Stimulated activated CD8-positive, alpha-beta memory T cell treated with anti-CD3 and anti-CD28 coated beads, Interleukin-15, amount 100 ng/mL, for 4 hours (primary cell): Measurements from ENCODE around the gene LNPEP.

Experiments
- DNase-seq, 2 donors: peaks; one replicate each; pipeline ENCODE4 v3.0.0-alpha.2; 2020; ENCODE audit warnings: low read depth in 2 of 2

Gene LNPEP

DNA sequence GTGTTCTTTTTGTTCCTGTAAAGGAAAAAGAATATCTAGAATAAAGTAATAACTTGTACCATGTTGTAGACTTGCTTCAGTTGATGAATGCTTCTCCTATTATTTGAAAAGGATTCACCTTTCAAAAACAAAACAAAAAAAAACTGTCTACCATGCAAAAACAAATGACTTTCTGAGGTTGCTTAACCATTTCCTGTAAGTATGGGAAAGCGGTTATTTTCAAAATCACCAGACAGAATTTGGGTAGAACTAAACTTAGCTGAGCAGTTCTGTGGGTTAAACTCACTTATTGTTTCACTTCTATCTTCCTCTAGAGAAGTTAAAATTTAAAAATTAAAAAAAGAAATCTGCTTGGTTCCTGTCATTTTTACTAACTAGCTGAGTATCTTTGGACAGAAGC is 25.2 kb downstream of the LNPEP start:
- no peak for DNase-seq

DNA sequence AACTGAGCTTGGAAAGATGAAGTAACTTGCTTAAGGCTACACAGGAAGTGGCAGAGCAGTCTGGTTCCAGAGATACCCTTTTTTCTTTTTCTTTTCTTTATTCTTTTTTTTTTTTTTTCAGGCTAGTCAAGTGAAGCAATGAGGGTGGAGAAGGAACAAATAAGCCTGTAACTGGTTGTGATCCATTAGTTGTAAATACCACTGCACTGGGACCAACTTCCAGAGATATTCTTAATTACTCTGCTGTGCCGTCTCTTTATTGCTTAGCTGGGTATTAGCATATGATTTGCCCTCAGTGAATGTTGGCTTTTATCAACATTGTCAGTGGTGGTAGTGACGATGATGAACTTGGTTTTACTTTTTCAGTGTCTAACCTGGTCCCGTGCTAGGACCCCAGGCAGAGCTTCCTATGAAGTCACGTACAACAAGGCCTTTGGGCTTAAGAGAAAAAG is 26.7 kb downstream of the LNPEP start:
- DNase-seq, result no peak

DNA sequence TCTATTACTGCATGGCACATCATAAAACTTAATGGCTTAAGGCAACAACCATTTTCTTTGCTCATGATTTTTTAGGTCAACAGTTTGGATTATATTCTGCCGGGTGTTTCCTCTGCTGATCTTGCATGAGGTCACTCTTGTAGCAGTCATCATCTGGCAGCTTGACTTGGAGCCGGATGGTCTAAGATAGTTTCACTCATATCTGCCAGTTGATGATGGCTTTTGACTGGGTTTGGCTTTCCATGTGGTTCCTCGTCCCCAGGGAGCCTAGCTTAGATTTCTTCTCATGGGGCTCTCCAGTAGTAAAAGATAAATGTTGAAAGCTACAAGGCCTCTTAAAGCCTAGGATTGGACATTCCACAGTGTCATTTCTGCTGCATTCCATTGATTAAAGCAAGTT is 27.4 kb downstream of the LNPEP start:
- no peak for DNase-seq

DNA sequence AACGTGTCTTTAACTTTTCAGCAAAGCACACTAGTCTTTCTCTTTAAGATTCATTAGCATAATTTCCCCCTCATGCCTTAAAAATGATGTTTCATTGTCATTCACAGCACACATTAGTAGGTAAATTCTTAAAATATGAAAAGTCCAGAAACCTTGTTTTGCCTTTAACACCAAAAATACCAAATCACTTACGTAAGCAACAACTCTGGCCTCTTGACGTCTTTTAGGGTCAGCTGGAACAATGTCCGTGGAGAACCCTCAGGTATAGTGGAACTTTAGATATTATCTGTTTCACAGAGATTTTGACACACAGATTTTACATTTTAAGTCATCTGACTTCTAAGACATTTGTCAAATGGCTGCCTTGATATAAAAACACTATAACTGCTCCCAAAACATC is 30.9 kb downstream of the LNPEP start:
- no peak for DNase-seq

DNA sequence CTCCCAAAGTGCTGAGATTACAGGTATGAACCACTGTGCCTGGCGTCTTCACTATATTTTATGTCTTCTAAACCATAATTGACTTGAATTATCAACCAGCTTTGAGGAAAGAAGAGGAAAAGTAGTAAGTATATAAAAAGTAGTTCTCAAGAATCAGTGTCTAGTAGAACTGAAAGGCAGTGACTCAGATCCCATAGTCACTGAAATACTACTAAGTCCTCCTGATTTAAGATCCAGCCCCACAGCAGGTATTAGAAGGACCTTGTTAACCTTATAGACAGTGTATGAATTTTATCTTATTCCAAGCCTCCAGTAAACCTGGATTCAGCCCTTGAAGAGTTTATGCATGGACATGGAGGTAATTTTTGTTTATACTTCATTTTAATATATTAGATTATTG is 31.5 kb downstream of the LNPEP start:
- DNase-seq, result no peak

DNA sequence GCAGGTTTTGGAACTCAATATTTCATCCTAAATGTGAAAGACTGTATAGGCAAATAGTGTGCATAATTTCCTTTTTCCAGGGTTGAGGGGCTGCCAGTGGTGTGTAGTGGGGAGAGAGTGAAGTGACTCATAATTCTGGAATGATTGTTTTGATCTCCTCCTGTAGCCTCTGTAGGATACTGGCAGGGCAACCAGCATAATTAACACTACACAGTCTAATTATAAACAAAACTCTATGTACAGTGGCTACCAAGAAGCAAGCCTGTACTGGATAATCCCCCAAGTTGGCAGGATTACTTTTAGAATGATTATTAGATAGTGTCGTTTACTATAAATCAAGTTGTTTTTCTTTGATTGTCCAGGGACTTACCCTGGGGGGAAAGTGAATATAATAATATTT is 32.2 kb downstream of the LNPEP start:
- no peak for DNase-seq

DNA sequence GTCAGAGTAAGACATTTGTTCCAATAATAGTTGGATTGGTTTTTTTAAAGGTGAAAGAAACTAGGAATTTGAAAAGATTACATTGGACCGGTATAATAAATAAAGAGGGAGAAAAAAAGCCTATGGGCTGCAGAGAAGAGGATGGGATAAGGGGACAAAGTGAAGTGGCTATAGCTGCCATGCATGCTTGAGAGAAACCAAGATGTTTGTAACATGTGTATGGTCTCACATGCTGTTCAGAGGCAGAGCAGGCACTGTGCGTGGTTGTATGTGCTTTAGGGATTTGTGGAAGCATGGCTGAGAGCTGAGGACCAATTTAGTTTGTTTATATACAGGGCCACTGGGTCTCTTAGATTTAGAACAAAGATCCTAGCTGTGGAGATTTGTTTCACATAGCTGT is 32.7 kb downstream of the LNPEP start:
- no peak for DNase-seq

DNA sequence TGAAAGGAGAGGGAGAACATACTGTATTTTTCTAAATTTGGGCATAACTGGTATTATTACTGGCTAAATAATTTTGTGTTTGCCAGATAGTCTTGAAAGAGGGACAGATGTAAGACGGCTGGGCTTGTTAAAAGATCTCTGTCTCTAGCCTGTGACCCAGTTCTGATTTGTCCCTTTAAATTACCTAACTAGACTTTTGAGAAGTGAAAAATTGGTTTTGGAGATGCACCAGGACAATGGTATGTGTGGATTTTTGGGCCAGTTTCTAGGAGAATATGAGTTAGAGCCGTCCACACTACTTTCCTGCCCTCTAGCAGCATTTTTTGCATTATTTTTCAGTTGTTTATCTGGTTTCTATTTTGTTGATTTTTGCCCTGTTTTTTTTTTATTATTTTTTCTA is 33.5 kb downstream of the LNPEP start:
- no peak for DNase-seq

DNA sequence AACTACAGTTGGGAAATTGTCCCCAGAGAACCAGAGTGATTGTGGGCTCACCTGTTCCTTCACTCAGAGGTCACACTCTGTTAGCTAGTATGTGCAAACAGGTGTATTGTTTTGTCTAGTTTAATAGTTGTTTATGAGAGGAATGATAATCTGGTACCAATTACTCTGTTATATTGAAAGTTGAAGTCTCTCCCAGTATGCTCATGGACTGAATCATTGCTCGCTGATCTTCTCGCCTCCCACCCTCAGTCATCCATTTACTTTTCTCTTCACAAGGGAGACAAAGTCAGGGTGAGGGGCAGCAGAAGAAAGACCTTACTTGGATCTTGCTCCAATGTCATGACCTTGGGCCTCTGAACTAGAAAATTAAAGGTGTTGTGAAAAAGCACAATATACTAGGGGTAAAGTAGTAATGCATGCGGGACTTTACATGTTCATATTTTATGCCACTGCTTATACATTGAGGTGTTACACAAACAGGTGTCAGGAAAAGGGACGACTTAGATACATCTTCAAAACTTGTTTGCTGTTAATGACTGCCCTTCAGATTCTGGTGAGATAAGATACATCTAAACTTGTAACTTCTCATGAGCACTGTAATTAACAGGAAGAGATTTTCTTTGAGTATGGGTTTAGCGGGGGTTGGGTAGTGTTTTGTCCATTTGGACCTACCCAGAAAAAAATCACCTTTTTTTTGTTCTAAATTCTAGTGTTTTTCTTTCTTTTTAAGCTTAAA is 36.9 kb downstream of the LNPEP start:
- no peak for DNase-seq

DNA sequence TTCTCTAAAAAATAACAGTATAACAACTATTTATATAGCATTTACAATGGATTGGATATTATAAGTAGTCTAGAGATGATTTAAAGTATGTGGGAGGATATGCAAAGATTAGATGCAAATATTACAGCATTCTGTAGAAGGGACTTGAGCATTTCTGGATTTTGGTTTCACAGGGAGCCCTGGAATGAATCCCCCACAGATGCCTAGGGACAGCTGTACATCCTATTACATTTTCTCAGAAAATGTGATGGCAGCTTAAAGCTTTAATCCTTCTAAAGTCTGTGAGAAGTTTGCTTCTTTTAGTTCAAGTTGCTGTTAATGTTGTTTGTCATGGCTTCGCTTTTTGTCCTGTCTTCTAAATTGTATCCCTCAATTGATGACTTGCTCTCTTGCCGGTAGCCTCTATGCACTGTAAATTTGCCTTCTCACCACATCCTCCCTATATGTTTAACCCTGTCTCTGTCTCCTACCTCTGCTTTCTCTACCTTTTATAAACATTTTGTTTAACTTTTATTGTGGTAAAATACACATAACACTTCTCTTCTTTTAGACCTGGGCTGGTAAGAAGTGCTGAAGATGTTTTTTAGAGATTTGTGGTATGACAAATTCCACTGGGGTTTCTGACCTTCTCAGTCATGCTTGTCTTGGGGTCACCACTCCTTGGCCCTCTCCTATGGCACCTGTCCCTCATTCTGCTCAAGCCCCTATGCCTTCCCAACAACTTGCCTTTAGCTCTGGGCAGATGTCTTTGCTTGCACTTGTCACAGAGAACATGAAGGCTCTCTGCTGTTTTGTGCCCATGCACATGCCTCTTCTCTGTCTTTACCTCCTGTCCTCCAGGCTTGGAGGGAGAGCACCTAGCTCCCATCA is 37.9 kb downstream of the LNPEP start:
- DNase-seq, result no peak

DNA sequence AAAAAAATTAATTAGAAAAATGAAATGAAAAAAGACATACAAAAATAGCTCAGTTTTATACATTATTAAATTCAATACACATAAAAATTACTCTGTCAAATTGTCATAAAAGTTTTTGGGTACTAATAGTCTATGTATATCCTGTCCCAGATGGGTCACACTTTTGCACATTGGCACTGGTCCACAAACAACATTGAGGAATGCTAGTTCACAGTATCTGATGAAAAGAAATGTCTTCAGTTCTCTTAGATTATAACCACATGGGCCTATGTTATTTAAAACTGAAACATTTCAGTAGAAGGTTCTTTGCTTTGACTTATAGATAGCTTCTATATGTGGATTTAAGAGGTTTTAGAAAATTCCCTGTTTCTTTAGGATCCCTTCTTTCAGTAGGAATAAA is 39.8 kb downstream of the LNPEP start:
- DNase-seq, result no peak

DNA sequence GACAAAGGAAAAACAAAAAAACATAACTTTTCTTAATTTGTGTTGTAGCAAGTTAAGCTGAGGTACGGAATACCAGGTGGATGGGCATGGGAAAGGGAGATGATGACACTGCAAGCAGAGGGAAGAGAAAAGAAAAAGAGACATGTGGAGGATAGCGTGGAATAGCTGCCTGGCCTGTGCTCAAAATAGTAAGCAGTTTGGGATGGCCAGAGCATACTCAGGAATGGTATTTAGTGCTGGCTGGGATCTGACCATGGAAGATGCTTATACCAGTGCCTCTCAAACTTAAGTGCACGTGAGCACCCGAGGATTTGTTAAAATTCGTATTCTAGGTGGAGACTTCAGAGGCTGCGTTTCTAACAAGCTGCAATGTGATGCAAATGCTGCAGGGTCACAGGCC is 41.3 kb downstream of the LNPEP start:
- DNase-seq, result no peak

DNA sequence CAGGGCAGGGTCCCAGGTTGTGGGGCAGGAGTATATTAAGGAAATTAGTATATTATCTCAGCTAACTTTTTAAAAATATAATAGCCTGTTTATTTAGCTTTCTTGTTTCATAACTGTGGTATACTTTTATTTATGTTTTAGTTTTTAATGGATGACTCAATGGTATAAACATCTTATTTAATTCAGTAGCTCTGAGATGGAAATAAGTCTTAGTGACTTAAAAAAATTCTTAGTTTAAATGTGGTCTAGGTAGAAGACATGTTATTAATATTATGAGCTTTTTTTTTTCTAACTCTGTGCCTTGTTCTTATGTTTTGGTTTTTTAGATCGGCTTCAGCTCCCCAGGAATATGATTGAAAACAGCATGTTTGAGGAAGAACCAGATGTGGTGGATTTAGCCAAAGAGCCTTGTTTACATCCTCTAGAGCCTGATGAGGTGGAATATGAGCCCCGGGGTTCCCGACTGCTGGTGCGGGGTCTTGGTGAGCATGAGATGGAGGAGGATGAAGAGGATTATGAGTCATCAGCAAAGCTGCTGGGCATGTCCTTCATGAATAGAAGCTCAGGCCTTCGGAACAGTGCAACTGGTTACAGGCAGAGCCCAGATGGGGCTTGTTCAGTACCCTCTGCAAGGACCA is 43.1 kb downstream of the LNPEP start:
- no peak for DNase-seq

DNA sequence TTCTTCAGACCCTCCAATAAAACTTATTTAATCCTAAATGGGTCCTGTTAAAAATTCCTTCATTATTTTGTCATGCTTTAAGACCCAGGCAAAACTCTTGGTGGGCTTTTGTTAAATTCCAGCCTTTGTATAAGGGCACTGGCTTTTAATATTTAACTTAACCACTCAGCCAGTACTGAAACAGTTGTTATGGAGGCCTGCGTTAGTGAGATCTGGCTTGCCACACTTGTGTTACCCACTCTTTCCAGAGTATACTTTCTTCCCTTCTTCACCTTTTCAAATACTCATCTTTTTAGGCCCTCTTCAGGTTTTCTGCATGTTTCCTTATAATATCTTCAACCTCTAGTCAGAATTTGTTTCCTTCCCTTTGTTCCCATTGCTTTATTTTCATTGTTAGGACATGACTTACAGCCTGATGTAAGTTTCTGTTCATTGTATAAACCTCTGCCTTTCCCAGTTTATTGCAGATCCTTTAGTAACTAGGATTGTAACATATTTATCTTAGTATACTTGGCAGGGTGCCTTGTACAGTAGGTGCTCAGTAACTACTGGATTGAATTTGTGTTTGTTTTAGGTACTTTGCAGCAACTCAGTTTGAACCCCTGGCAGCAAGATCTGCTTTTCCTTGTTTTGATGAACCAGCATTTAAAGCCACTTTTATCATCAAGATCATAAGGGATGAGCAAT is 48.8 kb downstream of the LNPEP start:
- no peak for DNase-seq

DNA sequence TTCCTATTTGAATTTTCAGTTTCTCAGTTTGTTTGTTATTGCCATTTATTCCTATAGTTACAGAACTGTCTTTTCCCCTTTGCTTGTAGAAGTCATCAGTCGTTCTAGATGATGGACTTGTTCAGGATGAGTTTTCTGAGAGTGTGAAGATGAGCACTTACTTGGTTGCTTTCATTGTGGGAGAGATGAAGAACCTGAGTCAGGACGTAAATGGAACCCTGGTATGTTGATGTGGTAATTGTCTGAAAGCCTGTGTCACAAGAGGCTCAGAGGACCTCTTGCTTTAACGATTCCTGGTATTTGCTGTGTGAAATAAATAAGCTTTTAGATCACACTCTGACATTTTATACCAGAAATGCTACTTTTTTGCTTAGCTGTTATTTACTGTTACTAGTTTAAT is 50.6 kb downstream of the LNPEP start:
- no peak for DNase-seq

DNA sequence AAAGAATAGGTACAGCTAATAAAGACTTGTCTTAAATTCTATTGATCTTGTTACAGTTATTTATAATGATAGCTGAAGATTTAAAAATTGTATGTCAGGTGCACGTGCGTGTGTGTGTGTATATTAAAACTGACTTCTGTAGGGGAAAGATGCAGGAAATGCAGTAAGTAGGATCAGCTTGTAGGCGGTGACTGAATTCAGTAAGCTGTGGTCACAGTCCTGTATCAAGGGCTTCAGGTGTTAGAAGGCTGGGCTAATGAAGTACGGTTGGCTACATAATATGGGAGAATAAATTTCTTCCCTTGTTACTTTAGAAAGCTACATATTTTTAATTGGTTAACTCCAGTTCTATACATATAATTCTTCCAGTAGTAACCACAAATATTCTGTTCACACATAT is 54.2 kb downstream of the LNPEP start:
- no peak for DNase-seq

DNA sequence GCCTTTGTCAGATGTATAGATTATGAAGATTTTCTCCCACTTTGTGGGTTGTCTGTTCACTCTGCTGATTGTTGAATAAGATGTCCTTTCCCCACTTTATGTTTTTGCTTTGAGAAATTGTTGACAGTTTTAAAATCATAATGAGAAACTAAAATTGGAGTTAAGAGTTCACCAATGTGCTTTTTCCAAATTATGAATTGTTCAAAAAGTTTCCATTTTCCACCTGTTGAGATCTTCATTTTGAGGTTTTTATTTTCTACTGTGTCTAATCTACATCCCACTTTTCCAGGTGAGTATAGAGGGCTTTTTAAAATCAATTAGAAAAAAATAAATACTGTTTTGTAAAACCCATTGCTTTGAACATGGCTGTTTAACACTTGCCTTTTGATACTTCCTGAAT is 55.8 kb downstream of the LNPEP start:
- DNase-seq, result no peak

DNA sequence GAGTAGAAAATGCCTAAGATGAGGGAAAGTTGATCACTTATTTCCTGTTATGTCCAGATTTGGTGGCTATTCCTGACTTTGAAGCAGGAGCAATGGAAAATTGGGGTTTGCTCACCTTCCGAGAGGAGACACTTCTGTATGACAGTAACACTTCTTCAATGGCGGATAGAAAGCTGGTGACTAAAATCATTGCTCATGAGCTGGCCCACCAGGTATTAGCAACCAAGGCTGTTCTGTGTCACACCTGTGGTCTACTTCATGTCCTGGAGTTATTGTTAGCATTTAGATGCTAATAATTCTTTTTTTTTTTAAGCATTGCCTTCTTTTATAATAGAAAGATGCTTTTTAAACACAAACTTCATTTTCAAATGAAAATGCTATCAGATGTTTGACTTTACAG is 57.9 kb downstream of the LNPEP start:
- DNase-seq, result no peak

DNA sequence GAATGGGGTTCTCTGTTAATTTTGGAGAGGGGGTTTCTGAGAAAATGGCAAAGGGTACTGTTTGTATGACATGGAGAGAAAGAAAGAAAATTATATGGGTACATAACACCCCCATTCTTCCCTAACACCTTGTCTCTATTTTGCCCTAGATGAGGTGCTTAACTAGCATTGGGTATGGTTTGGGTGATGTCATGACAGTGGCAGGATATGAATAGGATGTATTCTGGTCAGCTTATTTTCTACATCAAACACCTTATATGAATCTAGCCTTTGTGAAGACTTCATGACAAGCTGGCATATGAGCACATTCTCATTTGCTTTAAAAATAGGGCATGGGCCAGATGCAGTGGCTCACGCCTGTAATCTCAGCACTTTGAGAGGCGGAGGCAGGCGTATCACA is 58.6 kb downstream of the LNPEP start:
- DNase-seq, result no peak

DNA sequence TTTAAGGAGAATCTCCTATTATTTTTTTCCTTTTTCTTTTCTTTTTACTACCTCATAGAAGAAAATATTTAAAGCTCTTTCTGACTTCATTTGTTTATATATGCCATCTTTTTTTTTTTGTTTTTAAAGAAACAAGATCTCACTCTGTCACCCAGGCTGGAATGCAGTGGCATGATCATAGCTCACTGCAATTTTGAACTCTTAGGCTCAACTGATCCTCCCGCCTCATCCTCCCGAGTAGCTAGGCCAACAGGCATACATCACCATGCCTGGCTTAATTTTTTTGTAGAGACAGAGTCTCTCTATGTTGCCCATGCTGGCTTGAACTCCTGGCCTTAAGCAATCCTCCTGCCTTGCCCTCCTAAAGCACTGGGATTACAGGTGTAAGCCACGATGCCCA is 59.5 kb downstream of the LNPEP start:
- no peak for DNase-seq

DNA sequence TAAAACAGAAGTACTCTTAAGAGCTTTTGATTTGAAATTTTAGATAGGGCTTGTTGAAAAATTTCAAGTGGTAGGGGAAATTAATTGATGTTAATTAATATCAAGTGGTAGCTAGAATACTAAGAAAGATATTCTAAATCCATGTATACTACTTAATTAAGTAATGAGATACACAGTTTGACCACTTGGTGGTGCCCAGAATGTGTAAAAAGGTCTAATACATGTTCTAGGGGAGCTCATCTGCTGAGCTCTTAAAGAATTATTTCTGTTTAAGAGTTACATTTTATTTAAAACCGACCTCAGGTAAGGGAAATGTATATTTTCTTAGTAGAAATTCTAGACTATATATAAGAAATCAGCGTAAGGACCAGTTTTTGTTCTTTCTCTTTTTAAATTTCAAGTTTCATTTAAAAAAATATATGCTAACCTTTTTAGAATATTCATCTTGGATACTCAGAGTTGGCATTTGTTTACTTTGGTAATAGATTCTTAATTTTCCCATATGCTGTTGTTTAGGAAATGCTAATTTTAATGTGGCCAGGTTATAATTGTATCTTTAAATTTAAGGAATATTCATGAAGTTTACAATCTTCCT is 61.5 kb downstream of the LNPEP start:
- no peak for DNase-seq

DNA sequence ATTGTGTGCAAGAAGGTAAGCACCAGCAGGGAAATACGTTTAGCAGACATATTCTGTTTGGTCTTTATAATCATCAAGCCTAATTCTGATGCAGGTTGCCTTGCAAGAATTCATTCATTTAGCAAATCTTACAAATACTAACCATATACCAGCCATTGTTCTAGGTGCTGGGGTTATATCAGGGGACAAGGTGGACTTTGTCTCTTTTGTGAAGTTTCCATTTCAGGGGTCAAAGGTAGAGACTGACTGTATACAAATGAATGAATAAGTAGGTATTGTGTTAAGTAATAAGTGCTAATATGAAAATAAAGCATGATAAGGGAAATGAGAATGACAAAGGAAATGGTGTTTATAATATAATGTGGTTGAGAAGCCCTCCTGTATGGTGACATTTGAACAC is 64.0 kb downstream of the LNPEP start:
- DNase-seq, result no peak
